ENCODE results near the gene LRRC51.
"Not testable (repeated sequence)": the region's sequence is repeated elsewhere in the genome, so short reads cannot be mapped to it uniquely, and the experiment has no call there.

Gene LRRC51

DNA sequence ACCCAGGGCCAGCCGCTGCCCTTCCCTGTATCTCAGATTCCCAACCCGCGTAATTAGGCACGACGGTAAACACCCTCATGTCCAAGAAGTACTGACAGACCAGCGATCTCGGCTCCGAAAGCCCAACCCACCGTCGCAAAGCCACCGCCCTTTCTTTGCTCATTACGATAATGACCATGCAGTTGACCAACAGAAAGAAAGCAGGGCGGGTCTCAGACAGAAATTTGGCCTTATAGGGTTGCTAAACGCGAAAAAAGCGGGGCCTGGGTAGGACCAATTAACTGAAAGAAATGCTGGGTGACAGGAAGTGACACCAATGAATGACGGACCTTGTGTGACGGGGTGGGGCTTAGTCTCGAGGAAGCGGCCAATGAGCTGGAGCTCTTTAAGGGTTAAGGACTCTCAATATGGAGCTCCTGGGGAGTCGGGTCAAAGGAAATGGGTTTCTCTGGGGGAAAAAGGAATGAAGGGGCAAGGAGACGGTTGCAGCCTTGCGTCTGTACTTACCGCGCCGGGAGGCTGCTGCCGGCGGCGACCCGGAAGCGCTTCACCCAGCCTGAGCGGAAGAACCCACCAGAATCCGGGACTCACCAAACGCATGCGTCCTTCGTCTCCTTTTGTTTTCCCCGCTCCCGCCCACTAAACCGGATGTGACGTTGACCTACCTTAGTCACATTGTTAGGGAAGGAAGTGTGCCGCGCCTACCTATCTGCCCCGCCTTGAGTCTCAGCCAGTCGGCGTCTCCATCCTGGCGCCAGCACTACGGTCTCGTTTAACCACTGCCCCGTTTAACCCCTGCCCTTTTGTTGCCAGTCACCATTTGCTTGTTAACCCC is 31.7 kb downstream of the LRRC51 start, which contains the start of gene ANAPC15:
Gene ANAPC15 (minus strand): TSS at position 553 of the 835 bp plus-strand sequence. CDS start 1,419 bp downstream, outside the sequence.
- Mint-ChIP-seq H3K4me3 (peak within 1 kb of the TSS; percentile 98), H3K27me3 (no peaks in the 10 kb centered on the region), H3K9me3 (no peaks in the 10 kb centered on the region), H3K4me1 (ENCODE audit: low read depth) (peaks cover 21% of the 10 kb centered on the region), H3K36me3 (ENCODE audit: low read depth) (peaks cover 42% of the 10 kb centered on the region), H3K27ac (peak within 1 kb of the TSS; percentile 100)
- DNase-seq: peak; percentile 97

DNA sequence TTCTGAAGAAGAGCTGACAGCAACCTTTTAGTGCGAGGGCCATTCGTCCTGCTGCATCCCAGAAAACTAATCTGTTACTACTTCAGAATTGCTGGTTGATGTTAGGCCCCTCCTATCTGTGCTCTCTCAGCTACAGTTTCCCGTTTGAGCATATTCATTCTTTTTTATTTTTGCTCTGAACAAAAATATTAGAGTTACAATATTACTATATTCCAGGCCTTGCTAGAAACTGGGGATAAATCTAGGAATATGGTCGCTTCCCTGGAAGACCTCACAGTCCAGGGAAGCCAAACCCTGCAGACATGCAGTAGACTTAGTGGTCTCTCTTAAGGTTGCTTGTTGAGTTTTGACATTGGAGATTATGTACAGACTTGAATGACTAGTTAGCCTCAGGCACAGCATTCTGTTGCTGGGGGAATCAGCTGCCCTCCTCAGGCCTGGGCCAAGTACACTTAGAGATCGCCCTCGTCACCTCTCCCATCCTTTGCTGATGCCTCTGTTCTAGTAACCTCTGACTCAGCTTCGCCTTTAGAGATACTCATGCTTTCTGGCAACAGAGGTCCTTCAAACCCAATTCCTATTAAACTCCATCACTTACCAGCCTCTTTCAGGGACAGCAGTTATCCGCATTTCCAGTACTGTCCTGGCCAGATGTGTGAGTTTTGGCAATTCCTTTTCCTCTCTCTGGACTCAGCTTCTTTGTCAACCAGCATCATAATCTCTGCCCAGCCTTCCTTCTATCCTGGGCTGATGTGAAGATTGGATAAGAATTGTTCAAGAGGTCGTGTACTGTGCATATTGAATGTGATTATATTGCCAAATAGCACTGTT is 32.5 kb downstream of the LRRC51 start:
- Mint-ChIP-seq H3K4me3 (peak overlapping the region; percentile 98), H3K27me3 (no peaks in the 10 kb centered on the region), H3K36me3 (ENCODE audit: low read depth) (peaks cover 34% of the 10 kb centered on the region), H3K4me1 (ENCODE audit: low read depth) (peaks cover 21% of the 10 kb centered on the region), H3K27ac (peak overlapping the region; percentile 100), H3K9me3 (no peaks in the 10 kb centered on the region)
- DNase-seq: no peak

DNA sequence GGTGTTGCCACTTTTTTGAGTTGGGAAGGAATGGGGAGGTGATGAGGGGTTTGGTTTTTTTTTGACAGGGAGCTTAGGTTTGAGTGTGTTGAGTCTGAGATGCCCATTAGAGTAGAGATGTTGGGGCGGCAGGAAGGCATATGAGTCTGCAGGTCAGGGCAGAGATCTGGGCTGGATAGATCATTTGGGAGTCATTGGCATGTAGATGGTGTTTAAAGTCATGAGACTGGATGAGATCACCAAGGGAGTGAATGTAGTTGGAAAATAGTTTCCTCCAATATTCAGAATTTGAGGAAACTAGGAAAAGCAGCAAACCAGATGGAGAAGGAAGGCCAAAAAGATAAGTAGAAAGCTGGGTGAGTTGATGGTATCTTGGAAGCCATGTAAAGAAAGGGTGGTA is 33.9 kb downstream of the LRRC51 start:
- peaks cover 21% of the 10 kb centered on the region for H3K4me1 Mint-ChIP-seq (ENCODE audit: low read depth)
- no peak overlapping the region for H3K27ac Mint-ChIP-seq
- peaks cover 5% of the 10 kb centered on the region for H3K27me3 Mint-ChIP-seq
- no peak for DNase-seq
- H3K4me3 Mint-ChIP-seq: no peak overlapping the region
- no peaks in the 10 kb centered on the region for H3K9me3 Mint-ChIP-seq
- peaks cover 22% of the 10 kb centered on the region for H3K36me3 Mint-ChIP-seq (ENCODE audit: low read depth)

DNA sequence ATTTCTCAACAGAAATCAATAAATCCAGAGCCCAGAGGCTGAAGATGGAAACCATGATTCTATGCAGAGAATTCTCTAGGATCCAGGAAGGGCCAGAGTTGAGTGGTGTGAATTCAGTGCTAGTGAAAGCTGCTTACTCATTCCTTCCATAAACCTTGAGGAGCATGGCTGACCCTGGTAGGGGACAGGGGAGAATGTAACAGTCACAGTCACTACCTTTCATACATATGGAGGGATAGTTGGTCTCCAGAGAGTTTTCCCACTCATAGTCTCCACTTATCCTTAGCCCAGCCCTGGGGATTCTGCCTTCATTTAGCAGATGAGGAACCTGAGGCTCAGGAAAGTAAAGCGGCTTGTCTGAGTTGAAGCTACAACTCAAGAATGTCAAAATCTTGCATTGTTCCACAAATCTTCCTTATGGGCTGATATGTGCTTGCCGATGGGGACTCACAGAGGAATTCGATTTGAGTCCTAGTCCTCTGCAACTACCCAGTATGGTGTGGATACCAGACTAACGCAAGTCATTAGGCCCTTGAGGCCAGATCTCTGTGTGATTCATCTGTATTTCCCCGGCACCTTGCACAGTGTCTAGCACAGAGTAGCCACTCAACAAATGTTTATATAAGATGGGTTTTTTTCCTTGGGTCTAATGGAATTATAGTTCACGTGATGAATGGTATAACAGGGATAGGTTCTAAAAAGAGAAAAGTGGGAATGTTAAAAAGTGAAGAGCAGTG is 35.5 kb downstream of the LRRC51 start:
- peaks cover 5% of the 10 kb centered on the region for H3K27me3 Mint-ChIP-seq
- H3K27ac Mint-ChIP-seq: no peak overlapping the region
- no peak overlapping the region for H3K4me3 Mint-ChIP-seq
- peaks cover 8% of the 10 kb centered on the region for H3K36me3 Mint-ChIP-seq (ENCODE audit: low read depth)
- DNase-seq: no peak
- H3K4me1 Mint-ChIP-seq (ENCODE audit: low read depth): peaks cover 18% of the 10 kb centered on the region
- no peaks in the 10 kb centered on the region for H3K9me3 Mint-ChIP-seq

DNA sequence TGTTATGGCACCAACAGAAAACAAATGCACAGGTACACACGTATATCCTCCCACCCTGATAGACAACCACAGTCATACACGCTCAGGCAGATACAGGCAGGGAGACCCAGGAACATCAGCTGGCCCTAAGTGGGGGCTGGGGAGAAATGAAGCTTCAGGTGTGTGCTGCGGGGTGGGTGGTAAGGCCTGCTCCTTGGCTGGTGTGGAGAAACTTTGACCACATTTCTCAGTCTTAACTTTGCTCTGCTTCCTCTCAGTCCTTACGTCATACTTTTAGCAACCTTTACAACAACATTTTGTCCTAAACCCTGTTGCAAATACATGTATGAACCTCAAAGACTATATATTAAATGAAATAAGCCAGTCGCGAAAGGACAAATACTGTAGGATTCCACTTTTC is 38.5 kb downstream of the LRRC51 start:
- Mint-ChIP-seq H3K4me3 (no peak overlapping the region), H3K36me3 (ENCODE audit: low read depth) (no peaks in the 10 kb centered on the region), H3K27me3 (peaks cover 5% of the 10 kb centered on the region), H3K4me1 (ENCODE audit: low read depth) (no peaks in the 10 kb centered on the region), H3K27ac (no peak overlapping the region), H3K9me3 (no peaks in the 10 kb centered on the region)
- no peak for DNase-seq

DNA sequence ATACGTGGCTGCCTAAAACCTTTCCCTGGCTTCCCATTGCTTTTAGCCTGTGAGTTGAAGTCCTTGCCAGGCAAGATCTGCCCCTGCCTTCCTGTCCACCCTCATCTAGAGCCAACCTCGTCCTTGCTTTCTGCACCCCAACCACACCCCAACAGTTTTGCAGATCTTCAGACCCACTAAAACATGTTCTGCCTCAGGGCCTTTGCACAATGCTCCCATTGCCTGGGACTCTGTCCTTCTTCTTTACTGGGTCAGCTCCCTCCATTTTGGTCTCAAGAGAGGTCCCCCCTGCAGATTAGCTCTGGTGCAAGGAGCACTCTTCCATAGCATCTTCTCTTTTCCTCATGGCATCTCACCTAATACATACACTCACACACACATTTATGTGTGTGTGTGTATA is 40.3 kb downstream of the LRRC51 start:
- DNase-seq: no peak
- H3K27me3 Mint-ChIP-seq: peaks cover 5% of the 10 kb centered on the region
- no peaks in the 10 kb centered on the region for H3K36me3 Mint-ChIP-seq (ENCODE audit: low read depth)
- no peaks in the 10 kb centered on the region for H3K4me1 Mint-ChIP-seq (ENCODE audit: low read depth)
- no peaks in the 10 kb centered on the region for H3K9me3 Mint-ChIP-seq
- H3K4me3 Mint-ChIP-seq: no peak overlapping the region
- no peak overlapping the region for H3K27ac Mint-ChIP-seq

DNA sequence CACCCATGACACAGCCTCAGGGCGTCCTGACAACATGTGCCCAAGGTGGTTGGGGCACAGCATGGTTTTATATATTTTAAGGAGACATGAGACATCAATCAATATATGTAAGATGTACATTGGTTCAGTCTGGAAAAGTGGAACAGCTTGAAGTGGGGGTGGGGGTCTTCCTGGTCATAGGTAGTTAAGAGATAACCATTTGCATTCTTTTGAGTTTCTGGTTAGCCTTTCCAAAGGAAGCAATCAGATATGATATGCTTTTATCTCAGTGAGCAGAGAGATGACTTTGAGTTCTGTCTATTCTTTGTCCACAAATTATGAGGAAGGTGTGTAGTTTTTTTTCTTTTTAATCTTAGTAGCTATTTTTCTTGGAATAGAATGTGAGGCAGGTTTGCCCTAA is 42.0 kb downstream of the LRRC51 start:
- DNase-seq: no peak
- H3K27me3 Mint-ChIP-seq: peaks cover 5% of the 10 kb centered on the region

DNA sequence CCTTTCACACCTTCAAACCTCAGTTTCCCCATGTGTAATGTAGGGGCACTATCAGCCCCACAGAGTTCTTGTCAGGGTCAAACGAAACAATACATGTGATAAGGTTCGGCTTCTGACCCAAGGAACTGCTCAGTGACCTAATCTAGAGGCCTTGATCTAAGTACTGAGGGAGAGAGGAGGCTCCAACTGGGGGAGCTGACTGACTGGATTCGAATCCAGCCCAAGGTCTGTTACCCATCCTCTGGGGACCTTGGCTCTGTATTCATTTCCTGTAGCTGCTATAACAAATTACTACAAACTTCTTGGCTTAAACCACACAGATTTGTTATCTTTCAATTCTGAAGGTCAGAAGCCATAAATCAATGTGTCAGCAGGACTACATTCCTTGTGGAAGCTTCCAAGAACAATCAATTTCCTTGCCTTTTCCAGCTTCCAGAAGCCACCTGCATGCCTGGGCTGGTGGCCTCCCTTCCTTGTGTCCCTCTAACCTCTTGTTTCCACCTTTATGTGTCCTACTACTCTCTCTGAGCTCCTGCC is 42.5 kb downstream of the LRRC51 start:
- Mint-ChIP-seq H3K9me3 (peaks cover 7% of the 10 kb centered on the region), H3K4me1 (ENCODE audit: low read depth) (no peaks in the 10 kb centered on the region), H3K27me3 (peaks cover 5% of the 10 kb centered on the region), H3K36me3 (ENCODE audit: low read depth) (no peaks in the 10 kb centered on the region), H3K27ac (no peak overlapping the region), H3K4me3 (no peak overlapping the region)
- DNase-seq: no peak

More for the DNA sequence above, 42.0 kb downstream of the LRRC51 start:
- no peak overlapping the region for H3K27ac Mint-ChIP-seq
- peaks cover 3% of the 10 kb centered on the region for H3K9me3 Mint-ChIP-seq
- H3K4me1 Mint-ChIP-seq (ENCODE audit: low read depth): no peaks in the 10 kb centered on the region
- no peak overlapping the region for H3K4me3 Mint-ChIP-seq
- no peaks in the 10 kb centered on the region for H3K36me3 Mint-ChIP-seq (ENCODE audit: low read depth)

DNA sequence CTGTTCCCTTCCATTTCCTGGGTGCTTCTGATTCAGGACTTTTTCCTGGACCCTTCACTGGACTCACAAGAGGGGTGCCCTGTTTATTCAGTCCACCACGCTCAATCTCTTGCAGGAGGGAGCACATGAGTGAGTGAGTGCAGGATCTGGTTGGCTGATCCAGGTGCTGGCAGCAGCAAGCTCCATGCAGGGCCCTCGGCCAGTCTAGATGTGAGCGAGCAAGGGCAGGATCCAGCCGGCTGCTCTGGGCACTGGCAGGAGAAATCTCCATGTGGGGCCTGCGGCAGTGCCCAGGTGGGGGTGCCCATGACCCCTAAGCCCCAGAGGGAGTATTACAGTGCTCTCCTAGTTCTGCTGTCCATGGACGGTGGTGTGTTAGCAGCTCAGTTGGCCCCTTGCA is 43.4 kb downstream of the LRRC51 start:
- no peak for DNase-seq
- no peaks in the 10 kb centered on the region for H3K4me1 Mint-ChIP-seq (ENCODE audit: low read depth)
- H3K4me3 Mint-ChIP-seq: no peak overlapping the region
- H3K36me3 Mint-ChIP-seq (ENCODE audit: low read depth): peaks cover 5% of the 10 kb centered on the region
- peaks cover 2% of the 10 kb centered on the region for H3K27me3 Mint-ChIP-seq
- no peak overlapping the region for H3K27ac Mint-ChIP-seq
- H3K9me3 Mint-ChIP-seq: peaks cover 16% of the 10 kb centered on the region

DNA sequence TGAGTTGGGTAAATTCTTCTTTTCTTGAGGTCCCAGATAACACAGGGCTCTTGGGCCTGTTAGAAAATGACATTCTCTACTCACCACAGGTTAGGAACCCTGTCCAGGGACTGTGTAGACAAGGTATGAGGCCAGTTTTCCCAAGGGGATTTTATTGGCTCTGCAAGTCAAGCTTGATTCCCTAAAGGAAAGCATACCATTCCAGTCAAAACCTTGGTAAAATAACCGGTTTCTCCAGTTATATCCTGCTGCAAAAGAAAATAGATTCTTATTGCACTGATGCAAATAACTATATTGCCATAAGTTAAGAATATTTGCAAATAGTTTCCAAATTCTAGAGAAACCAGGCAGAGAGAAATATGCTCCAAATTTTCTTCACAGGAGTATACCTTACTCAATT is 45.3 kb downstream of the LRRC51 start:
- Mint-ChIP-seq H3K27me3 (peaks cover 6% of the 10 kb centered on the region), H3K4me1 (ENCODE audit: low read depth) (no peaks in the 10 kb centered on the region), H3K36me3 (ENCODE audit: low read depth) (peaks cover 6% of the 10 kb centered on the region), H3K9me3 (peaks cover 21% of the 10 kb centered on the region), H3K27ac (no peak overlapping the region), H3K4me3 (no peak overlapping the region)
- DNase-seq: no peak

DNA sequence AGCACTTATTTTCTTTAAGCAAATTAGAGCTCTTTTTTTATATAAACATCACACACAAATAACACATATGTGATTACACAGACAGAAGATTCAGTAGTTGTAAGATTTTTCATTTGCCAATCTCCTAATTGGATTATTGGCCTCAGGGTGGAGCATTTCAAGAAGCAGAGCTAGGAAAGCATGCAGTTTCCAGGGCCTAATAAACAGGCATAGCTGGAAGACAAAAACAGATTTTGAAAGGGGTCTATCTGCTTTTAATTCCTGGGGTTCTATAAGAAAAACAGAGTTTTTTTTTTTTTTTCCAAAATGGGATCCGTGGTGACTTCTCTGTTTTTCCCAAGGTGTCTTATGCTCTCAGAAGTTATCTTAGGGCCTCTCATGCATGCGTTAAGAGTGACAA is 47.3 kb downstream of the LRRC51 start:
- Mint-ChIP-seq H3K27me3 (peaks cover 11% of the 10 kb centered on the region), H3K4me3 (no peak overlapping the region), H3K4me1 (ENCODE audit: low read depth) (no peaks in the 10 kb centered on the region), H3K36me3 (ENCODE audit: low read depth) (peaks cover 6% of the 10 kb centered on the region), H3K9me3 (peaks cover 21% of the 10 kb centered on the region), H3K27ac (no peak overlapping the region)
- no peak for DNase-seq

DNA sequence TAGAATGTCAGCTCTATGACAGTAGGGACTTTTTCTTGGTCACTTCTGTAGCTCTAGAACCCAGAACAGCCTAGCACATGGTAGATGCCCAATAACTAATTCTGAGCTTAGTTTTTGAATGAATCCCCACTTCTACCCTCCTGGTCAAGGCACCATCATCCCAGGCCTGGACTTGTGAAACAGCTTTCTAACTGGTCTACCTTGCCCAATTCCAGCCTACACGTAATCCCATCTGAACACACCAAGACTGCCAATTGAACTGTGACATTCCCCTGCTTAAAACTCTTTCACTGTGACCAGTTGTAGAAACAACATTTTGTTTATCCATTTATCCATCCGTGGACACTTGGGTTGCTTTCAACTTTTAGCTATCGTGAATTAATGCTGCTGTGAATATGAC is 48.7 kb downstream of the LRRC51 start:
- H3K4me3 Mint-ChIP-seq: no peak overlapping the region
- peaks cover 16% of the 10 kb centered on the region for H3K27me3 Mint-ChIP-seq
- H3K27ac Mint-ChIP-seq: no peak overlapping the region
- H3K4me1 Mint-ChIP-seq (ENCODE audit: low read depth): no peaks in the 10 kb centered on the region
- H3K9me3 Mint-ChIP-seq: peaks cover 21% of the 10 kb centered on the region
- no peak for DNase-seq
- peaks cover 6% of the 10 kb centered on the region for H3K36me3 Mint-ChIP-seq (ENCODE audit: low read depth)

DNA sequence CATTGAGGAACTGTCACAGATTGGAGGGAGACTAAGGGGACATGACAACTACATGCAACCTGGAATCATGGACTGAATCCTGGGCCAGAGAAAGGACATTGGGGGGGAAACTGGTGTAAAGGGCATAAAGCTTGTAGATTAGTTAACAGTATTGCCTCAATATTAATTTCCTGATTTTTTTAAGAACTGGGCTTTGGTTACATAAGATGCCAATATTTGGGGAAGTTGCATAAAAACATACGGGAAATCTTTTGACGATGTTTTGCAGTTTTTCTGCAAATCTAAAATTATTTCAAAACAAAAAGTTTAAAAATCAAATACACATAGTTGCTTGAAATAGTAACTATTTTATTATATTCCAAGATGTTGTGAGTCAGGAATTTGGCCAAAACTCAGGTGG is 52.0 kb downstream of the LRRC51 start:
- H3K36me3 Mint-ChIP-seq (ENCODE audit: low read depth): peaks cover 6% of the 10 kb centered on the region
- peaks cover 5% of the 10 kb centered on the region for H3K4me1 Mint-ChIP-seq (ENCODE audit: low read depth)
- no peak overlapping the region for H3K27ac Mint-ChIP-seq
- no peak overlapping the region for H3K4me3 Mint-ChIP-seq
- H3K9me3 Mint-ChIP-seq: peaks cover 18% of the 10 kb centered on the region
- DNase-seq: no peak
- peaks cover 16% of the 10 kb centered on the region for H3K27me3 Mint-ChIP-seq

DNA sequence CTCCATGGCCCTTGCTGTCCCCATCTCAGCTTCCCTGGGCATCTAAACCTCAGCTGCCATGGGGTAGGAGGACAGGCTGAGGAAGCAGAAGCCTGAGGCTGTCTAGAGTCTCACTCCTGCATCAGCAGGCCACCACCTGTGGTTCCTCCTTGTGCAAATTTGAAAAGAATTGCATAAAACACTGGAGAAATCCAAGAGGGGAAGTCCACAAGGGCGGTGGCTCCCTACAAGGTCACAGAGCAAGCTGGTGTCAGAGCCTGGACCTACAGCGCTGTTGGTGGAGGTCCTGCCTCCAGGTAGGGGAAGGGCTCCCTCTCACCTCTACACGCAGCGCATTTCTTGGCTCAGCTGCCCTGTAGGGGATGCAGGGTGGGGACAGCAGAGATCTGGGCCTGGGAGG is 54.8 kb downstream of the LRRC51 start, which contains the start of gene FOLR3:
Gene FOLR3 (plus strand): TSS at position 253 of the 400 bp plus-strand sequence. CDS start 228 bp downstream, outside the sequence.
- peaks cover 13% of the 10 kb centered on the region for H3K27me3 Mint-ChIP-seq
- not testable (repeated sequence) for H3K9me3 Mint-ChIP-seq; H3K36me3 Mint-ChIP-seq (ENCODE audit: low read depth); DNase-seq; H3K4me3 Mint-ChIP-seq; H3K4me1 Mint-ChIP-seq (ENCODE audit: low read depth); H3K27ac Mint-ChIP-seq

Measured in activated T-cell treated with anti-CD3 and anti-CD28 coated beads, Interleukin-2, amount 50 U/mL, for 24 hours (primary cell).